GM21528 (cell line): ENCODE measurements around the gene GGA1.
"Not testable (repeated sequence)": the region's sequence is repeated elsewhere in the genome, so short reads cannot be mapped to it uniquely, and the experiment has no call there.

Source experiments
- ATAC-seq: cut with Tn5 transposase; IDR thresholded peaks from one replicate; pipeline ENCODE4 v1.9.1; 2021; ENCODE audit warnings: mild to moderate bottlenecking, moderate library complexity; ENCODE audit not compliant: unreplicated experiment, low FRiP score

The GGA1 gene

GRCh38 chr22:37607010-37607934 lies 1.4 kb upstream of the GGA1 start:
- ATAC-seq, result no peak

GRCh38 chr22:37607935-37608476 lies 628 bp upstream of the GGA1 start:
- no peak for ATAC-seq

DNA sequence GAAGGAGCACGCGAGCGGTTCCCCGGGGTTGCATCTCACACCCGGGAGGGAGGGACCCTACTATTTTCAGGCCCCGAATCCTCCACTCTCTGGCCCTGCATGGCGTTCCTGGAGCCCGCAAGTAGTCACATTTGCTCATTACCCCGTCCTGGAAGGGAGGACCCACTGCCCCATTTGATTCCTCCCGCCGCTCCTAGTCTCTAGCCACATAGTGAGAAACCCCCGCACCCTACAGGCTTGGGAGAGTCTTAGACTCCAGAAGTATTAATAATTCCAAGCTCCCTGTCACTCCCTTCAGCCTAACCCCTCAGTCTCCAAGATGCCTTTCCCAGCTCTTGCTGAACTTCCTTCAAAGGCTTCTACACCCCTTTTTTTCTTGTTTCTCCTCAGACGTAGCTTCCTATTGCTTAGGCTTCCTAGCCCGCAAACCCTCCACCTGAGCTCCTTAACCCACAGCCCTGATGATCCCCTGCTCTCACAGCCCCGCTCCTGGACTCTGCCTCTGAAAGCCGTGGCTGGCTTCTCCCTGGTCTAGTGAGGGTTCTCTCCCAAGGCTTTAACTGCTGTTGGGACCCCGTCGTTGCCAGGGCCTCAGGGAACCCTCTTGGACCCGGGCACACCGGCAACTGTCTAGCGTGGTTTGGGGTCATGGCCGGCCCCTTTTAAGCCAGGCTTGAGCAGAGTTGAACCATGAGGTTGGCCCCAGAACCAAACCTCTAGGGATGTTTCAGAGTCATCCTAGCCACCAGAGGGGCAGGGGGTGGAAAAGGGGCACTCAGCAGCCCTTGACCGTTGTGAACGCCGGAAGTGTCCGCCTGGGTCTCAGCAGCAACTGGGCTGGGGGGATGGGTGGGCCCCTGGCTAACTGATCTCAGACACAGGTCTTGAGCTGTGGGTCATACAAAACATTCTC lies 862 bp downstream of the GGA1 start:
- peak; percentile 3 for ATAC-seq

GRCh38 chr22:37610153-37610475 lies 1.5 kb downstream of the GGA1 start:
- ATAC-seq, result not testable (repeated sequence)

DNA sequence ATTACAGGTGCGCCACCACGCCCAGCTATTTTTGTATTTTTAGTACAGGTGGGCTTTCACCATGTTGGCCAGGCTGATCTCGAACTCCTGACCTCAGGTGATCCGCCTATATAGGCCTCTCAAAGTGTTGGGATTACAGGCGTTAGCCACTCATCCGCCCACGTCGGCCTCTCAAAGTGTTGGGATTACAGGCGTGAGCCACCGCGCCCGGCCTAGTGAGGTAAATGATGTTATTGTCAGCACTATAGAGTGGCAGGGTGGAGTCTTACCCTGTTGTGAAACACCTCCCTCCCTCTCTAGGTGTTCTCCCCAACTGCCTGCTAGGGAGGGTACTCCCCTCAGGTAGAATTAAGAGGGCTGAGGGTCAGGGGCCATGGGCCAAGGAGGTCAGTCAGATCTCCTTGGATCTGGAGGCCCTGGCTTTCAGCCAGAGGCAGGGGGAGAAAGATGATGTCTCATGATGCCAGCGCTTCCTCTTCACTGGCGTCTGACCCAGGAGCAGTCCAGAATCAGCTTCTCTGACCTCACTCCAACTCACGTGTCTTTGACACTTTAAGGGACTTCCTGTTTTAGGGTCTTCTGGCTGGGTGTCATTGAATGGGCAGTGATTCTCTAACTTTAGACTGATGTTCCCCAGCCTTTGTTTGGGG lies 2.0 kb downstream of the GGA1 start:
- no peak for ATAC-seq

GRCh38 chr22:37611207-37611606 lies 2.6 kb downstream of the GGA1 start:
- no peak for ATAC-seq

- no peak for ATAC-seq
Measured at GRCh38 chr22:37616201-37617083, 7.8 kb downstream of the GGA1 start.

DNA sequence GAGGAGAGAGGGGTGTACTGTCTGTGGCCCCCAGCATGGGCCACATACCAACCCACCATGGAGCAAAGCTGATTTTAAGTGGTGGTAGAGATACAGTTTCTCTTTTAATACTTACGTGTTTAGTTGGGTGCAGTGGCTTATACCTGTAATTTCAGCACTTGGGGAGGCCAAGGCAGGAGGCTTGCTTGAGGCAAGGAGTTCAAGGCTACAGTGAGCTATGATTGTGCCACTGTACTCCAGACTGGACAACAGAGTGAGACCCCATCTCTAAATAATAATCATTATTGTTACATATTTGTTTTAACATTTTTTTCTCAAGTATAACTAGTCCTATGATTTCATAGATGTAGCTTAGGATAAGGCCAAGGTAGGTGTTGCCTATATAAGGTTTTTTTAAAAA lies 8.8 kb downstream of the GGA1 start:
- no peak for ATAC-seq

- no peak for ATAC-seq
Measured at GRCh38 chr22:37618072-37618656, 9.5 kb downstream of the GGA1 start.

DNA sequence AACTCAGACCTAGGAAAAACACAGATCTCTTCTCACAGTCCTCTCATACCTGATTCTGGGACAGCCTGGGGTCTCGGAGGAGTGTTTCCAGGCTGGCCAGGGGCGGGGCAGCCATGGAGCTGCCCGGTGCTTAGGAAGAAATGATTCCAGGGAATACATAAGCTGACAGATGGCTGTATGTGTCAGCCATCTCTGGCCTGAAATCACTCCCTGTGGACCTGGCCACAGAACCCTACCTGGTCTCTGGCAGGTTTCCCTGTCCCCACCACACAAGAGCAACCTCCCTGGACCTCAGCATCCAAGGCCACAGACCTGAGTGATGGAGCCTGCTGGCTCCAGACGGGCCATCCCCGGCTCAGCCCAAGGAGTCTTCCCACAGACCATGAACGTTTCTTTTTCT lies 10.0 kb downstream of the GGA1 start:
- no peak for ATAC-seq

DNA sequence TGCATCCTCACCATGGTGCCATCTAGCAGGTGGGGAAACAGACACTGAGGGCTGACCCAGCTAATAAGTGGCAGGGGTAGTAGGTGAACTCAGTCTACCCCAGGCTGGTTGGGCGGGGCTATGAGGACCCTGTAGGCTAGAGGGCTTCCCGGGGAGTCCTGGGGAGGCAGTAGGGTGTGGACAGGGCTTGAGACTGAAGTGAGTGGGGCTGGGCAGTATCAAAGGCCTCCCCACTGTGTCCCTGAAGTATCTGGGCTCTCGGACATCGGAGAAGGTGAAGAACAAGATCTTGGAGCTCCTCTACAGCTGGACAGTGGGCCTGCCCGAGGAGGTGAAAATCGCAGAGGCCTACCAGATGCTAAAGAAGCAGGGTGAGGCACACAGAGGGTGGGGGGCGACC lies 11.4 kb downstream of the GGA1 start:
- no peak for ATAC-seq

- ATAC-seq, result no peak
Measured at GRCh38 chr22:37621352-37621860, 12.8 kb downstream of the GGA1 start.

- ATAC-seq, result no peak
Measured at GRCh38 chr22:37623075-37624016, 14.7 kb downstream of the GGA1 start.

GRCh38 chr22:37624017-37624365 lies 15.4 kb downstream of the GGA1 start:
- no peak for ATAC-seq

GRCh38 chr22:37624876-37625275 lies 16.2 kb downstream of the GGA1 start:
- ATAC-seq, result no peak

DNA sequence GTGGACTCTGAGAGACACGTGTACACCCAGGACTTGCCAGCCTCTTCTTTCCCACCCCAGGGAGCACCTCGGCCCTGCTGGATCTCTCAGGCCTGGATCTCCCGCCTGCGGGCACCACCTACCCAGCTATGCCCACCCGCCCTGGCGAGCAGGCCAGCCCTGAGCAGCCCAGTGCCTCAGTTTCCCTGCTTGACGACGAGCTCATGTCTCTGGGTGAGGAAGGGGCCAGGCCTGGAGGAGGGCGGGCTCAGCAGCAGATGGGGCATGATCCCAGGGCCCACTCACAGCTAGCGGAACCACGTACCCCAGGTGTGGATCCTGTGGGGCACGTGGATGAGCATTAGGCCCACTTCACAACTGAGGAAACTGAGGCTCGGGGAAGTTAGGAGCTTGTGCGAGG lies 17.1 kb downstream of the GGA1 start:
- ATAC-seq, result no peak

DNA sequence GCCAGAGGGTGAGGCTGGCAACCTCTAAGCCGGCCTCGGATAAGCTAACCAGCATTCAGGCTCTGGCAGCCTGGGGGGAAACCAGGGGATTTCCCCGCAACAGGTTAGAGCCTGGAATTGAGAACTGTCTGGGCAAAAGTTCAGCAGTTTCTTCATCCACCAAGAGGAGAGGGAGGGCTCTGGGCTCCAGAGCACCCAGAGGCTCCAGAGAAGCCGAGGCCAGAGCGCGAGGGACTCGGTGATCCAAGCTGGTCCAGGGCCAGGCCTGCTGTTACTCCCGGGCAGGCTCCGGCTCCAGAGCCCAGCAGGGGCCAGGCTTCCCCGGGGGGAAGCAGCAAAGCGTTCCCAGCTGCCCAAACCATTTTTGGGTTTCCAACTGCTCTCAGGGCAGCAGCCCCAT lies 17.5 kb downstream of the GGA1 start:
- no peak for ATAC-seq

- ATAC-seq, result no peak
Measured at GRCh38 chr22:37626556-37627075, 18.0 kb downstream of the GGA1 start.
